Thyroid gland (tissue), 4 donors: ENCODE measurements around the gene CACNB3. TPM values are rescaled to one million over a fixed set of nuclear protein-coding genes. Genes with fewer than 3 reads are reported as not detected.
"Not testable (repeated sequence)": the region's sequence is repeated elsewhere in the genome, so short reads cannot be mapped to it uniquely, and the experiment has no call there.

Source experiments
- DNase-seq, 2 donors: peaks; one replicate each; pipeline ENCODE4 v3.0.0-alpha.2; 2019
- H3K27ac ChIP-seq, 3 donors: fragments of 200-600 bp; sonication (generic); 1 replicate in 2 of 3; 2 replicates in 1 of 3; pipeline ENCODE4 v1.5.1; 2016 to 2019; ENCODE audit warnings: mild to moderate bottlenecking in 1 of 3, moderate library complexity in 1 of 3
- H3K27me3 ChIP-seq: fragments of 200-600 bp; sonication (generic); one replicate; pipeline ENCODE4 v1.5.1; 2019
- H3K36me3 ChIP-seq, 2 donors: fragments of 200-600 bp; sonication (generic); one replicate each; pipeline ENCODE4 v1.5.1; 2016 to 2019
- H3K4me1 ChIP-seq, 2 donors: fragments of 200-600 bp; sonication (generic); one replicate each; pipeline ENCODE4 v1.5.1; 2017 to 2019
- H3K4me3 ChIP-seq, 3 donors: fragments of 200-600 bp; sonication (generic); replicated peaks in 1 of 3; 1 replicate in 2 of 3; 2 replicates in 1 of 3; pipeline ENCODE4 v1.5.1; 2016; ENCODE audit warnings: mild to moderate bottlenecking in 1 of 3
- H3K9me3 ChIP-seq: fragments of 200-600 bp; sonication (generic); one replicate; pipeline ENCODE4 v1.5.1; 2017
- POLR2A ChIP-seq, 2 donors: fragments of 450-650 bp; IDR thresholded peaks; one replicate each; pipeline ENCODE4 v1.6.1; 2017; ENCODE audit warnings: antibody characterized with exemption in 2 of 2, mild to moderate bottlenecking in 2 of 2, moderate library complexity in 1 of 2
- WGBS, 2 donors: methylation state at CpG; one replicate each; pipeline ENCODE4 v1.1.5; 2017; 5-methylcytosine and 5-hydroxymethylcytosine counted together
- intact Hi-C: fragments of 100-400 bp; cut with DNase I; formaldehyde crosslinking; loops from one replicate; pipeline ENCODE4 v1.15.1; 2023
- total RNA-seq, 4 donors: library from RNA; depleted of rRNA; stranded (reverse); fragments of >200 nt; gene quantifications; one replicate each; pipeline ENCODE4 v1.2.3, GENCODE V29; 2016
- TF ChIP-seq, protein P1 (sequence below), 6 experiments: fragments of 200-600 bp in 3 of 6; fragments of 450-650 bp in 3 of 6; sonication (generic) in 3 of 6; IDR thresholded peaks; one replicate each; pipeline ENCODE4 v1.5.1; 2016 to 2019; ENCODE audit warnings: antibody characterized with exemption in 6 of 6, mild to moderate bottlenecking in 2 of 6, inconsistent platforms in 1 of 6, moderate library complexity in 1 of 6

Gene CACNB3
- total RNA-seq, 4 donors from 2014 or later: 7.1 to 16.4 (median 13.1) TPM

DNA sequence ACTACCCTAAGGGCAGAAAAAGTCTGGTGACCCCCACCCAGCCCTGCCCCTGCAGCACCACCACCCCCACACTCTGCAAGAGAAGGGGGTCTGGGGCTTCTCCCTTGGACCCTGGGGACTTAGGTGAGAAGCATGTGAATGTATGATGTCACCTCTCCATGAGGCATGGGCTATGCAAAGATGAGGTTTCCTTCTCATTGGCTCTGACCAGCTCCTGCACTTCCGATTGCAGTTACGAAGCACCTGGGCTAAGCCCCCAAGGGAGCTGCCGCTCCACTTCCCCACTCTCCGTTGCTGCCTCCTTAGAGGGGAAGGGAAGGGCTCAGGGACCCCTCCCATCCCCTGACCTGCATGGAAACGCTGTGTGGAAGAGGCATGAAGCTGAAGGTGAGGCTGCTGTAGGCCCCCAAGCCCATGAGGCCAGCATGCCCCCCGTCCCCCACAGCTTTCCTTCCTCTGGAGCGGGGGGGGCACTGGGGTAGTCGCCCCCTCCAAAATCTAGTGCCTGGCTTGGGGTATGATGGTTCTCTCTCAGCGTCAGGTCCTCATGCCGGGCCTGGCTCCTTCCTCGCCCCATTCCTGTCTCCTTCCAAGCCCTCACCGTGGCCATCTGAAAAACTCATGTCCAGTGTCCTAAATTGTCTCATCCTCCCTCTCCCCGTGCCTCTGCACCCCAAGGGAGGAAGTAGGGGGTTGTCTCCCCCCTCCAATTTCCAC, 39.1 kb downstream of the CACNB3 start:
- WGBS, 2 donors: 88 to 91% methylated on average over 9 to 11 of the region's 13 CpGs
- Histone ChIP-seq H3K27ac (no peak overlapping the region), H3K9me3 (no peaks in the 10 kb centered on the region), H3K4me3 (no peak overlapping the region), H3K4me1 (peaks cover 3 to 5% of the 10 kb centered on the region in 2 donors), H3K27me3 (no peaks in the 10 kb centered on the region), H3K36me3 (no peaks in the 10 kb centered on the region)
- no peak for DNase-seq
- intact Hi-C loops: loop anchor here (5.0 kb wide), 1 partner anchor 130 kb away; no protein-coding TSS in a partner anchor
- TF ChIP-seq, protein P1, sequence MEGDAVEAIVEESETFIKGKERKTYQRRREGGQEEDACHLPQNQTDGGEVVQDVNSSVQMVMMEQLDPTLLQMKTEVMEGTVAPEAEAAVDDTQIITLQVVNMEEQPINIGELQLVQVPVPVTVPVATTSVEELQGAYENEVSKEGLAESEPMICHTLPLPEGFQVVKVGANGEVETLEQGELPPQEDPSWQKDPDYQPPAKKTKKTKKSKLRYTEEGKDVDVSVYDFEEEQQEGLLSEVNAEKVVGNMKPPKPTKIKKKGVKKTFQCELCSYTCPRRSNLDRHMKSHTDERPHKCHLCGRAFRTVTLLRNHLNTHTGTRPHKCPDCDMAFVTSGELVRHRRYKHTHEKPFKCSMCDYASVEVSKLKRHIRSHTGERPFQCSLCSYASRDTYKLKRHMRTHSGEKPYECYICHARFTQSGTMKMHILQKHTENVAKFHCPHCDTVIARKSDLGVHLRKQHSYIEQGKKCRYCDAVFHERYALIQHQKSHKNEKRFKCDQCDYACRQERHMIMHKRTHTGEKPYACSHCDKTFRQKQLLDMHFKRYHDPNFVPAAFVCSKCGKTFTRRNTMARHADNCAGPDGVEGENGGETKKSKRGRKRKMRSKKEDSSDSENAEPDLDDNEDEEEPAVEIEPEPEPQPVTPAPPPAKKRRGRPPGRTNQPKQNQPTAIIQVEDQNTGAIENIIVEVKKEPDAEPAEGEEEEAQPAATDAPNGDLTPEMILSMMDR (IDR thresholded peaks at IDR 0.05): no peak
- TF ChIP-seq POLR2A (IDR thresholded peaks at IDR 0.05): no peak

DNA sequence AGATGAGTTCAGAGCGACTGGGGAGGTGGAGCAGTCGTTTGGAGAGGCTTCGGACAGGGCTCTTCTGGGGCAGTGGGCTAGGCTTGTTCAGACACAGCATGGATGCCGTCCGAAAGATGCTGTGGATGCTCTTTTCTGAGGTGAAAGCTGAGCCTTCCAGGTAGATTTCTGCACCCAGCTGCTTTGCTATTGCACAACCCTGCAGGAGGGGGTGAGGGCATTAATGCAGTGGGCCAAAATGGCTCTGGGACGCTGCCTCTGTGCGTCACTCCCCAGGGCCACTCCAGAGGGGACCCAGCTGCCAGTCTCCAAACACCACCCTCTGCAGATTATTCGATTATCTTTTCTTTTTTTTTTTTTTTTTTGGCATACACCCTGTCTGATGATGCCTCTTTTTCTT, 39.7 kb downstream of the CACNB3 start:
- 88 to 90% methylated on average over 8 of the region's 8 CpGs for WGBS, 2 donors
- no peaks in the 10 kb centered on the region for H3K36me3 ChIP-seq
- intact Hi-C loops: loop anchor here (5.0 kb wide), 1 partner anchor 129 kb away; no protein-coding TSS in a partner anchor
- H3K27ac ChIP-seq: no peak overlapping the region
- no peak overlapping the region for H3K4me3 ChIP-seq
- H3K27me3 ChIP-seq: no peaks in the 10 kb centered on the region
- DNase-seq: no peak
- H3K4me1 ChIP-seq: no peaks in the 10 kb centered on the region
- no peaks in the 10 kb centered on the region for H3K9me3 ChIP-seq
- no peak for TF ChIP-seq POLR2A (IDR thresholded peaks at IDR 0.05)
- TF ChIP-seq, protein P1 (IDR thresholded peaks at IDR 0.05): no peak

DNA sequence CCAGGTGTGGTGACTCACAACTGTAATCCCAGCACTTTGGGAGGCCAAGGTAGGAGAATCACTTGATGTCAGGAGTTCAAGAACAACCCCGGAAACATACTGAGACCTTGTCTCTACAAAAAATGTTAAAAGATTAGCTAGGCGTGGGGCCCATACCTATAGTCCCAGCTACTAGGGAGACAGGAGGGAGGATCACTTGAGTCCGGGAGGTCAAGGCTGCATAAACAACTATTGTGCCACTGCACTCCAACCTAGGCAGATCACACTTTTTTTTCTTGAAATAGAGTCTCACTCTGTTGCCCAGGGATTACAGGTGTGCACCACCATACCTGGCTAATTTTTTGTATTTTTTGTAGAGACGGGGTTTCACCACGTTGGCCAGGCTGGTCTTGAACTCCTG, 41.3 kb downstream of the CACNB3 start:
- DNase-seq: no peak
- 95 to 96% methylated on average over 5 of the region's 5 CpGs for WGBS, 2 donors
- TF ChIP-seq, protein P1 (IDR thresholded peaks at IDR 0.05): no peak
- TF ChIP-seq POLR2A (IDR thresholded peaks at IDR 0.05): no peak
- Histone ChIP-seq H3K4me1 (no peaks in the 10 kb centered on the region), H3K4me3 (no peak overlapping the region), H3K36me3 (no peaks in the 10 kb centered on the region), H3K9me3 (no peaks in the 10 kb centered on the region), H3K27ac (no peak overlapping the region), H3K27me3 (no peaks in the 10 kb centered on the region)
- intact Hi-C loops: loop anchor here (5.0 kb wide), 1 partner anchor 128 kb away; no protein-coding TSS in a partner anchor

DNA sequence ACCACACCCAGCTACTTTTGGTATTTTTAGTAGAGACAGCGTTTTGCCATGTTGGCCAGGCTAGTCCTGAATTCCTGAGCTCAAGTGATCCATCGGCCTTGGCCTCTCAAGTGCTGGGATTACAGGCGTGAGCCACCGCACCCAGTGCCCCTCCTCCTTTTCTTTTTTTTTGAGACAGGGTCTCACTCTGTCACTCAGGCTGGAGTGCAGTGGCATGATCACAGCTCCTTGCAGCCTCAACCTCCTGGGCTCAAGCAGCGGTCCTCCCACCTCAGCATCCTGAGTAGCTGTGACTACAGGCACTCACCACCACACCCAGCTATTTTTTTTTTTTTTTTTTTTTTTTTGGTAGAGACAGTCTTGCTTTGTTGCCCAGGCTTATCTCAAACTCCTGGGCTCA, 41.9 kb downstream of the CACNB3 start:
- H3K4me1 ChIP-seq, H3K9me3 ChIP-seq, H3K27ac ChIP-seq, DNase-seq, H3K36me3 ChIP-seq, H3K4me3 ChIP-seq, H3K27me3 ChIP-seq, intact Hi-C loops: not testable (repeated sequence)
- WGBS, 2 donors: 73 to 75% methylated on average over 5 of the region's 5 CpGs

DNA sequence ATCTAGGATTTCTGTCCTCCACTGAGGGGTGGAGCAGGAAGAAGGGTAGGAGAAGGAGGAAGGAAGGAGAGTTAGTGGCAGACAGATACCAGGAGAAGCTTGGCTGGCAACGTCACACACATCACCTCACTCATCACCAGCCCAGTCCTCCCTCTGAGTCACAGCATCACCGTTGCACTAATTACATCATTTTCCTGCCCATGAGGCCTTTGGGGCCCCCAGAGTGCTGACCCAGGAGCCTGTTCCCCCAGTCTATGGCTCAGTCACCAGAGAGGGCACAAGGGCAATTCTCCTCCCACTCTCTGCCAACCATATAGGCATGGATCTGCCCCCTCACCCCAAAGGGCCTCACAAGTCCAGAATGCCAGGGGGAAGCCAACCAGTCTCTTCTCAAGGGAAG, 42.8 kb downstream of the CACNB3 start:
- Histone ChIP-seq H3K36me3 (no peaks in the 10 kb centered on the region), H3K27ac (no peak overlapping the region), H3K27me3 (no peaks in the 10 kb centered on the region), H3K4me1 (peaks cover 7 to 12% of the 10 kb centered on the region in 2 donors), H3K4me3 (no peak overlapping the region), H3K9me3 (no peaks in the 10 kb centered on the region)
- WGBS, 2 donors: 69 to 82% methylated on average over 2 of the region's 2 CpGs
- no peak for DNase-seq
- TF ChIP-seq, protein P1 (IDR thresholded peaks at IDR 0.05): no peak
- no peak for TF ChIP-seq POLR2A (IDR thresholded peaks at IDR 0.05)
- intact Hi-C loops: no loop called here
